ENCODE results near the gene PLPPR4. TPM values are rescaled to one million over a fixed set of nuclear protein-coding genes. Genes with fewer than 3 reads are reported as not detected.

PLPPR4 gene
- total RNA-seq, 1 donor from 2014 or later, result 0.29 TPM

GRCh38 chr1:99292886-99293285, 28.6 kb downstream of the PLPPR4 start:
- Mint-ChIP-seq H3K4me3 (ENCODE audit: unreplicated experiment) (no peak overlapping the region), H3K27me3 (ENCODE audit: unreplicated experiment) (no peaks in the 10 kb centered on the region), H3K9me3 (ENCODE audit: unreplicated experiment) (peaks cover 4% of the 10 kb centered on the region), H3K27ac (ENCODE audit: unreplicated experiment) (no peak overlapping the region), H3K36me3 (ENCODE audit: unreplicated experiment) (peaks cover 14% of the 10 kb centered on the region), H3K4me1 (ENCODE audit: low read depth, unreplicated experiment) (no peaks in the 10 kb centered on the region)
- DNase-seq, result no peak
- no peak for TF ChIP-seq CTCF (IDR thresholded peaks at IDR 0.05; ENCODE audit: partially characterized antibody, unreplicated experiment)

- H3K9me3 Mint-ChIP-seq (ENCODE audit: unreplicated experiment), result no peaks in the 10 kb centered on the region
- H3K4me3 Mint-ChIP-seq (ENCODE audit: unreplicated experiment), result no peak overlapping the region
- H3K27ac Mint-ChIP-seq (ENCODE audit: unreplicated experiment), result no peak overlapping the region
- no peaks in the 10 kb centered on the region for H3K27me3 Mint-ChIP-seq (ENCODE audit: unreplicated experiment)
- DNase-seq, result no peak
- no peaks in the 10 kb centered on the region for H3K4me1 Mint-ChIP-seq (ENCODE audit: low read depth, unreplicated experiment)
- TF ChIP-seq CTCF (IDR thresholded peaks at IDR 0.05; ENCODE audit: partially characterized antibody, unreplicated experiment), result no peak
- H3K36me3 Mint-ChIP-seq (ENCODE audit: unreplicated experiment), result no peaks in the 10 kb centered on the region
Measured at GRCh38 chr1:99297923-99298322, 33.6 kb downstream of the PLPPR4 start.

DNA sequence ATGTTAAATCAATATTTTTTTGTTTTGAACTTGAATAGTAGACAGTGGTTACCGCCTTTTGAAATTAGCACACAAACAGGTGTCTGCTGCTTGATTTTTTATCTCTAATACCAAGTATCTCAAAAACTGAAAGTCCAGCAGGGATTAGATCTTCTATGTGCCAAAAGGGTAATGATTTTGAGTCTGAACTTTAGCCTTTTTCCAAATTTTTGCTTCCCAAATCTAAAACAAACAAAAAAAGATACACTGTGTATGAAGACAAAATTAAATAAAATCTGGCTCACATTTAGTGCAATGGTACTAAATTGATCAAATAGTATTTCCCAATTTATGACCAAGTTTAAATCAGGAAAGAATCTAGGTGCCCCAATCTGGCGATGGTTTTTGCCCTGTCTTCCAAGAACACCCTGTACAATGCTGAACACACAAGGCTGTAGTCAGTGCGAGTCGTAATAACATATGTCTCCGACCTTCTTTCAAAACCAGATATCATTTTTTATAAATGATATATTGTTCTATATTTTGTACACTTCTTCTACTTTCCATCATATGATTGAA, 40.5 kb downstream of the PLPPR4 start:
- no peaks in the 10 kb centered on the region for H3K36me3 Mint-ChIP-seq (ENCODE audit: unreplicated experiment)
- no peak for TF ChIP-seq CTCF (IDR thresholded peaks at IDR 0.05; ENCODE audit: partially characterized antibody, unreplicated experiment)
- no peak overlapping the region for H3K4me3 Mint-ChIP-seq (ENCODE audit: unreplicated experiment)
- H3K4me1 Mint-ChIP-seq (ENCODE audit: low read depth, unreplicated experiment), result no peaks in the 10 kb centered on the region
- no peak overlapping the region for H3K27ac Mint-ChIP-seq (ENCODE audit: unreplicated experiment)
- no peaks in the 10 kb centered on the region for H3K9me3 Mint-ChIP-seq (ENCODE audit: unreplicated experiment)
- DNase-seq, result no peak
- H3K27me3 Mint-ChIP-seq (ENCODE audit: unreplicated experiment), result no peaks in the 10 kb centered on the region

DNA sequence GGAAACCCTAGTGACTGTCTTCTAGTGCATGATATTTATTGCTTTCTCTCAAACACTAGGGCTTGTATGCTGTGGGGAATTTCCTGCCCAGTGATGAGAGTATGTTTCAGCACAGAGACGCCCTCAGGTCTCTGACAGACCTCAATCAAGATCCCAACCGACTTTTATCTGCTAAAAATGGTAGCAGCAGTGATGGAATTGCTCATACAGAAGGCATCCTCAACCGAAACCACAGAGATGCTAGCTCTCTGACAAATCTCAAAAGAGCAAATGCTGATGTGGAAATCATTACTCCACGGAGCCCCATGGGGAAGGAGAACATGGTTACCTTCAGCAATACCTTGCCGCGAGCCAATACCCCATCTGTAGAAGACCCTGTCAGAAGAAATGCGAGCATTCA, 41.3 kb downstream of the PLPPR4 start:
- DNase-seq, result no peak
- no peak for TF ChIP-seq CTCF (IDR thresholded peaks at IDR 0.05; ENCODE audit: partially characterized antibody, unreplicated experiment)
- H3K9me3 Mint-ChIP-seq (ENCODE audit: unreplicated experiment), result no peaks in the 10 kb centered on the region
- H3K4me1 Mint-ChIP-seq (ENCODE audit: low read depth, unreplicated experiment), result no peaks in the 10 kb centered on the region
- H3K27ac Mint-ChIP-seq (ENCODE audit: unreplicated experiment), result no peak overlapping the region
- no peak overlapping the region for H3K4me3 Mint-ChIP-seq (ENCODE audit: unreplicated experiment)
- H3K36me3 Mint-ChIP-seq (ENCODE audit: unreplicated experiment), result no peaks in the 10 kb centered on the region
- H3K27me3 Mint-ChIP-seq (ENCODE audit: unreplicated experiment), result no peaks in the 10 kb centered on the region

DNA sequence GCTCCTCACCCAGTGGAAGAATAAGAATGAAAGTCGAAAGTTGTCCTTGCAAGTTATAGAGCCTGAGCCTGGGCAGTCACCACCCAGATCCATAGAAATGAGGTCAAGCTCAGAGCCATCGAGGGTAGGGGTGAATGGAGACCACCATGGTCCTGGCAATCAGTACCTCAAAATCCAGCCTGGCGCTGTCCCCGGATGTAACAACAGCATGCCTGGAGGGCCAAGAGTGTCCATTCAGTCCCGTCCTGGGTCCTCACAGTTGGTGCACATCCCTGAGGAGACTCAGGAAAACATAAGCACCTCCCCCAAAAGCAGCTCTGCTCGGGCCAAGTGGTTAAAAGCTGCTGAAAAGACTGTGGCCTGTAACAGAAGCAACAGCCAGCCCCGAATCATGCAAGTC, 41.8 kb downstream of the PLPPR4 start:
- Mint-ChIP-seq H3K27me3 (ENCODE audit: unreplicated experiment) (no peaks in the 10 kb centered on the region), H3K27ac (ENCODE audit: unreplicated experiment) (no peak overlapping the region), H3K9me3 (ENCODE audit: unreplicated experiment) (no peaks in the 10 kb centered on the region), H3K4me1 (ENCODE audit: low read depth, unreplicated experiment) (no peaks in the 10 kb centered on the region), H3K36me3 (ENCODE audit: unreplicated experiment) (no peaks in the 10 kb centered on the region), H3K4me3 (ENCODE audit: unreplicated experiment) (no peak overlapping the region)
- DNase-seq, result no peak
- TF ChIP-seq CTCF (IDR thresholded peaks at IDR 0.05; ENCODE audit: partially characterized antibody, unreplicated experiment), result no peak

Data from glutamatergic neuron (in vitro differentiated cells).